CMK (cell line): ENCODE measurements around the gene MIER2.
A peak's percentile ranks its signal among the peaks of the same experiment; 100 is the strongest.

Experiments
- DNase-seq: peaks from one replicate; pipeline ENCODE4 v3.0.0-alpha.2; 2010; ENCODE audit warnings: low read depth

MIER2 gene

GRCh38 chr19:328025-328505, 16.5 kb downstream of the MIER2 start:
- DNase-seq: no peak

GRCh38 chr19:327291-328024, 17.1 kb downstream of the MIER2 start:
- DNase-seq: no peak

GRCh38 chr19:326871-327270, 17.7 kb downstream of the MIER2 start:
- DNase-seq: no peak

- no peak for DNase-seq
Measured at GRCh38 chr19:325937-326565, 18.5 kb downstream of the MIER2 start.

GRCh38 chr19:325173-325936, 19.2 kb downstream of the MIER2 start:
- no peak for DNase-seq

- no peak for DNase-seq
Measured at GRCh38 chr19:324716-325115, 19.9 kb downstream of the MIER2 start.

GRCh38 chr19:322616-323015, 22.0 kb downstream of the MIER2 start:
- DNase-seq: no peak

- no peak for DNase-seq
Measured at GRCh38 chr19:318509-318774, 26.2 kb downstream of the MIER2 start.

GRCh38 chr19:317710-318508, 26.7 kb downstream of the MIER2 start:
- no peak for DNase-seq

- DNase-seq: no peak
Measured at GRCh38 chr19:315811-316210, 28.8 kb downstream of the MIER2 start.

- DNase-seq: no peak
Measured at GRCh38 chr19:313988-314815, 30.4 kb downstream of the MIER2 start.

- DNase-seq: no peak
Measured at GRCh38 chr19:313169-313987, 31.2 kb downstream of the MIER2 start.

GRCh38 chr19:311813-312261, 32.8 kb downstream of the MIER2 start:
- DNase-seq: peak; percentile 86

GRCh38 chr19:310781-311496, 33.7 kb downstream of the MIER2 start:
- no peak for DNase-seq

GRCh38 chr19:310141-310651, 34.4 kb downstream of the MIER2 start:
- DNase-seq: no peak

GRCh38 chr19:309206-309565, 35.4 kb downstream of the MIER2 start:
- DNase-seq: no peak

- DNase-seq: no peak
Measured at GRCh38 chr19:308471-309205, 36.0 kb downstream of the MIER2 start.

GRCh38 chr19:307793-308420, 36.7 kb downstream of the MIER2 start:
- no peak for DNase-seq
